NCI-H510A treated with DMSO at 0.1 percent for 48 hours (cell line): ENCODE data around the gene VAX1.

Experiments used
- DNase-seq: peaks from one replicate; lab custom pipeline; 2025; lab: John Stamatoyannopoulos, UW

The VAX1 gene

DNA sequence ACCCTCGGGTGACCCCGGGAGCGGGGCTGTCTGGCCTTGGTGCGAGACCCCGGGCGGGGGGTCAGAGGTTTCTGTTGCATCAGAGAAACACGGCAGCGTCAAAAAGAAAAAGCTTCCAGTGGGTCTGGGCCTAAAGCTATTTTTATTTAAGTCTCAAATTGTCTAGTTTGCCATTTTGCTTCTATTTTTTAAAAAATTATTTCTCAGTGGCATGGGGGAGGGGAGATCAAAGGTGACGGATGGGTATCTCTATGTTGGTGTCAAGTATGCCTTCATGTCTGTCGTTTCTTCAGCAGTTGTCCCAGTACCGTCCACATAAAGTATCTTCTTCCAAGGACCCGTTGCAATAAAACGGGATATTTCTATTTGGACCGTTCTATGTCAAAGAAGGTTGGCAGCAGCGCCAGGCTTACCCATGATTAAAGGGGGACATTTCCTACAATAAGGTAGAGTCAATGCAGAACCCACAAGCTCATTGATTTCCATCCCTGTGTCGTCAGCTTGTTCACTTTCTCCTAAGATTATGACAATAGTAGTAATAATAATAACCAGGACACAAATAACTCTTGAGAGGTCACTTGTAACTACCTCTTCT, 26.0 kb upstream of the VAX1 start:
- no peak for DNase-seq

DNA sequence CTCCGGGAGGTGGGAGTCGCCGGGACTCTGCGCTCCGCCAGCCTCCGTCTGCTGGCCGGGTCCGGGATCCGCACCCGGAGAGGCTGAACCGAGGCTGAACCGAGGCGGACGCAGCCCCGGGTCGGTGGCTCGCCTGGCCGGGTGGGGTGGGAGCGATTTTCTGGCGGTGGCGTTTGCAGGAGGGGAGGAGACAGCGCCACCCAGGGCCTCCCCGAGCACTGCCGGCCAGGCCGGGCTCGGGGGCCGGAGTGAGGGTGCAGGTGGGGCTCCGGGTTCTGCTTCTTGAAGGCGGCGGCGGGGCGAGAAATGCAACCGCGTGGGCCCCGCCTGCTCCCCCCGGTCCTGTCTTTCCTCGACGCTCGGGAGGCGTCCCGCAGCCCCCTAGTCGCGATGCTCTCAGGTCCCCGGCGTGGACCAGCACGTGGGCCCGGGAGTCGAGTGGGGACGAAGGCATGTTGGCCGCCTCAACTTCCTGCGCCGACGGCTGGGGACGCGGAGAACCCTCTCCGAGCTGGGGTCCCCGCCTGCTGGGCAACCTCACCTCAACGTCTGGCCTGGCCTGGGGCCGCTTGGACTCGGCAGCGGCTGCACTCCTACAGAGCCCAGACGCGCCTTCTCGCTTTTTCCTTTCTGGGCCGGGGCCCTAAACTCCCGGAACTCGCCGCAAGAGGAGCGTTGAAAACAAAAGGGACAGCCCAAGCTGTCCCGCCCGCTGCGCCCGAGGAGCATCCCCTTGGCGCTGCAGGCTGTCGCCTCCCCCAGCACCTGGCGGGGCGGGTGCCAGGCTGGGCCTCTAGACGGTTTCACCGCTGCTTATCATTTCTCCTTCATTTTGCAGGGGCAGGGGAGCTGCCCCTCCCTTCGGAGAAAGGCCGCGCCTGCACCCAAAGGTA, 25.2 kb upstream of the VAX1 start:
- DNase-seq = no peak

DNA sequence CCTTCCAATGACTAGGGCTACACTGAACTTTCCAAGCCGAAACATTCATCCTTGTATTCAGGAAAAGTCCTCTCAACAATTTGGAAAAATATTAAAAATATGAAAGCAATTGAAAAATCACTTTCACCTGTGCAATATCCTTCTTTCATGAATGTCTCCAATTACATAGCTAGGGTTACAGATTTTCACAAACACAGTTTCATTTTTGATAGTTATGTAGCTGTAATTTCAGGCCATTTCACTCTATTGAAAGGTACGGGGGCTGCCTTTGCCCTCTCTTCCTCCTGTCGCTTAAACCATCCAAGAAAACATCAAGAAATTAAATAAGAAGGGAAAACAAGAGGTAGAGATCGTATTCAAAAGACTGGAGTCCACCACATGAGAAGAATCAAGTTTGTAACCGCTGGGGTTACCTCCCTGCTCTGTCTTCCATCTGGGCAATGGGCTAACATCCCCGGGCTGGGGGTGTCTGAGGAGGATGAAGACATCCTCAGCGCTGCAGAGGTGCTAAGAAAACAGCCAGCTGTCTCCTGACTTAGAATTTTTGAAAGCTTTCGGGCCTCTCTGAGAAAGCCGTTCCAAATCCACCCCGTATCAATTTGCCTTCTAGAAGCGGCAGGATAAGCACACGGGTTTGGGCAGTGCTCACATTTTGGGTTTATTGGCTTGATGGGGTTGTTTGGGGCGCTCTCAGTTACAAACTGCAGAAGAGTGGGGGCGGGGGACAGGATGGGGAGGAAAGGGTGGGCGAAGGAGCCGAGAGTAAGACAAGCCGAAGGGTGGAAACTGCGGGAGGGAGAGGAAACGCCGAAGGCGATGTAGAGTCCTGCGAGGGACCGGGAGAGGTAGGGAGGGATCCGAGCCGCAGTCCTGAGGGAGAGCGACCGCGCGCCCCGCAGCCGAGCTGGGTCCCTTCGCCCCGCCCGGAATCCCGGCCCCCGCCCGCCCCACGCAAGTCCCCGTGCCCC, 24.3 kb upstream of the VAX1 start:
- no peak for DNase-seq

DNA sequence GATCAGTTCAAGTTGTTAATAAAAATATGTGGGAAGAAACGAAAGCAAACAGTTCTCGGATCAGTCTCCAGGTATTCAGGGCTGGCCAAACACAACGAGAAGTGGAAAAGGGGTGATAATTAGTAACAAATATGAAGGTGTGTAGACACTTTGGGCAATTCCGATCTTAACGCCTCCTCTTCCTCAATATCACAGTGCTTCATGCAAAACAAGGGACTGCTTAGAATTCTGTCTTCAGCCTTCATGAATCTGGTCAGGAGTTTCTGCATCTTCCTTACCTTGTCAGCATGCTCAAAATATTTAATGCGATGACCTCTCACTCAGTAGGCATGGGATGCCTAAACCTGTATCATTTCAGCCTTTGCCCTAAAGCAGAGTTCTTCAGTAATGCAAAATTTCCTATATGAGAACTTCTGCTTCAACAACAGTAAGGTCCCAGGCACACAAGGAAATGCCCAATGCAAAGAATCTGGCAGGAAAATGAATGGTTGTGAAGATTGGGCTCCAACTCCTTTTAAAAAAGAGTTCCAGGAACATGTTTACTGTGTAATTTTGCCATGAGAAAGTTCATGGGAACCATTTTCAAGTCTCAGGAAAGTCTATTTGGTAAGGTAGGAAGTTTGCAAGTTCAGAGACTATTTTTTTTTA, 23.4 kb upstream of the VAX1 start:
- DNase-seq = no peak

DNA sequence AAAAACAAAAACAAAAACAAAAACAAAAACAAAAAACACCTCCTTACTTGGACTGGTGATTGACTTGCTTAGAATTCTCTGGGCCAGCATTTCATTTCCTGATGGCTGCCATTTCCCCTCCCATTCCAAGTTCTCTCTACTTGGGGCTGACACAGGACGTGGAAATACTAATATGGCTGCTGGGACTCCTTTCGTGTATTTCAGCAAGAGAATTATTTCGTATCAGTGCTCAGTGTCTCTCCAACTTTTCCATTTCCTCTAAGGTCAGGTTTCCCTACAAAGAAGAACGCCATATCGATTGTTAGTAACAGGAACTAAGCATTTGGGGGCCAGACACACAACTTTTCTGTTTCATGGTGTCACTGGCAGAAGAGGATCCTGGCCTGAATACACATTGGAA, 22.5 kb upstream of the VAX1 start:
- no peak for DNase-seq

DNA sequence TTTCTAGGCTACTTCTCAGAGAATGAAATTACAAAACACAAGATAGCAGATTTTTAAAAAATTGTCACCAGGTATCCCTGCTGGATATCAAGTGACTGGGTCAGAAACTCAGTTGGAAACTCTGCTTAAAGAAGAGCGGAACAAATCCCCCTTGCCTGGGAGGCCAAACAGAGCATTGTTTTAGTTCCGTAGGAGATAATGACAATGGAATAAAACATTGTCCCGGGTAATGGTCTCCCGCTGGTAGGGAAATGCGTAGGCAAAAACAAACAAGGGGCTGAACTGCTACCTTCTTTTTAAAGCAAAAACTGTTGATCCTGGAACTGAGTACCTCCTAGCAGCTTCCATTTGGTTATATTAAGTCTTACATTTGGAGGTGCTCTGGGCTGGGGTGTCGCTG, 21.3 kb upstream of the VAX1 start:
- no peak for DNase-seq

DNA sequence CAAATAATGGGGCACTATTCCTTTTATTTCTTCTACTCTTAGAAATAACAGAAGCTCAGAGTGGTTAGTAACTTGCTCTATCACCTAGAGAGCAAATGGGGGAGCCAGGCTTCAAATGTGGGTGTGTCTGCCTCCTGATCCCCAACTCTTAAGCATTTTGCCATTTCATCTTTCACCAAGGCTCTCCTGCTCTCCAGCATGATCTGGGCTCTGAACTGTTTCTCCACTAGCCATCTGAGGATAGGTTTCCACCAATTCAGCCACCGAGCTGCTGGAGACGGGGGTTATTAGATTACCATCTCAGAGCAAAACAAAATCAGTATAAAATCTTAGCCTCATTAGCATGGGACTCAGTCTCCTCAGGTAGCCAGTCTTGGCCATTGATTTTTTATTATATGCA, 20.2 kb upstream of the VAX1 start:
- no peak for DNase-seq

DNA sequence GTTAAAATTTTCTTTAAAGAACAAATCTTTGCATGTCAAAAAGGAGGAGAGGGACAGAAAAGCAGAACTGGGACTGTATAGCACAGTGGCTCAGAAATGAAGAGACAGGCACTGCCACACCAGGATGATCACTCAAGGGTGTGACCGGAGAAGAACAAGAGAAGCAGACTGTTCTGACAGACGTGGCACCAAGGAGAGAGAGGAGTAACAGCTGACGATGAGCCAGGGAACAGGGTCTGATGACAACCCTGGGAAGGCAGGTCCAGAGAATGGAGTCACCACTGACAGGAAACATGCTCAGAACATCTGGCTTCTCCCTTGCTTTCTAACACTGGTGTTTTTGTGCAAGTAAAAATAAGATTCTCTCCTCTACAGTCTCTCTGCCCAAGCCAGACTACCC, 14.6 kb upstream of the VAX1 start:
- DNase-seq = no peak

DNA sequence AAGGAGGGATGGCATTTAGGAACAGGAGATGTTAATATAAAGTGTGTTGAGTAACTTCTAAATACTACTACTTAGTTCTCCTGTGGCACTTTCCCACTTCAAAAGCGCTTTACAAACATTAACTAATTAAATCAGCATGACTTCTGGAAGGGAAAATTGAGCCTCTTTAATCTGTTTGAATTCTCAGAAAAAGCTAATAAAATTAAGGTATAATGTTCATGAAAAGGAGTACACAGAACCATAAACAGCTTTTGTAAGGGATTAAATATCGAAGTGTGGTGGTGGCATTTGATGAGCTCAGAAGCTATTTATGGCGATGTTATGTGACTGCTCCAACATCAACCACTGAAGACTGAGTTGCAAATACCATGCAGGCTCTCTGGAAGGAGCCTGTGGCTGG, 10.2 kb upstream of the VAX1 start:
- DNase-seq = no peak

DNA sequence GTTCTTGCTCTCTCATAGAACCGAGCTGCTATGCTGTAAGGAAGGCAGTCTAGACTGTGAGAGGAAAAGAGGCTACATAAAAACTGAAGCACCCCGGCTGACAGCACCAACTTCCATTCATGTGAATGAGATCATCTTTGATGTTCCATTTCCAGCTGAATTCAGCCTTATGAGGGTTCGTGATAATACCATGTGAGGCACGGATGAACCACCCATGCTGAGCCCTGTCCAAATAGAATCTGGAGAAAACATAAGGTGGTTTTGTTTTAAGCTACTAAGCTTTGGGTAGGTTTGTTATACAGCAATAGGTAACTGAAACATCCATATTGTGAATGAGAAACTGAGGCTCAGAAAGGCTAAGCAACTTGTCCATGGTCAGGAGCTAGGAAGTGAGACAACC, 6.9 kb upstream of the VAX1 start:
- no peak for DNase-seq

DNA sequence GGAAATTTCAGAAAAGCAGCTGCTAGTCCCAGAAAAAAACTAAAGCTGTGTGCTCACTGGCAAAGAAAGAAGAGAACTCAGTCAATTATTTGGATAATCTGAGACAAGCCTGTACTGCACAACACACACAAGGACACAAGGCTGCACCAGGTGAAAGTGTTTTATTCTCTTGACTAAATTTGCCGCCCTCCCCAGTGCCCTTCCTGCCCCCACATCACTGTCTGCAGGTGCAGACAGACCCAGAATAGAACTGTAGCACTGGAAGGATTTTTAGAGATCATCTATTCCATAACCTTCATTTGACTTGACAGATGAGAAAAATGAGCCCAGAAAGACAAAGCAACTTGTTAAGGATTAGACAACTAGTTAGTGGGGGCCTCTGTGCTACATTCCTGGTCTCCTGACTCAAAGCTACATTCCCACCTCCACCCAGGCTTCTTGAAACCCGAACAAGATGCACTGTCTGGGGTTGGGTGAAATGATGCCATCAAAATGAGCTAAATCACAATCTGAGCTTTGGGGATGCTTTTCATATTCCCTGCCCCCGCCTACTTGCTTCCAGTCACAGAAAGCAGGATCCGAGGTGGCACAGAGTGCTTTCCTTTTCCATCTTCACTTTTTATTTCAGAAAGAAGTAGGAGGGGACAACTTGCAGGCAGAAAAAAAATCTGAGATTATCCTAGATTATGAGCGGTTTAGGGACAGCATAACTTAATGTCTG, 5.2 kb upstream of the VAX1 start:
- DNase-seq = no peak

DNA sequence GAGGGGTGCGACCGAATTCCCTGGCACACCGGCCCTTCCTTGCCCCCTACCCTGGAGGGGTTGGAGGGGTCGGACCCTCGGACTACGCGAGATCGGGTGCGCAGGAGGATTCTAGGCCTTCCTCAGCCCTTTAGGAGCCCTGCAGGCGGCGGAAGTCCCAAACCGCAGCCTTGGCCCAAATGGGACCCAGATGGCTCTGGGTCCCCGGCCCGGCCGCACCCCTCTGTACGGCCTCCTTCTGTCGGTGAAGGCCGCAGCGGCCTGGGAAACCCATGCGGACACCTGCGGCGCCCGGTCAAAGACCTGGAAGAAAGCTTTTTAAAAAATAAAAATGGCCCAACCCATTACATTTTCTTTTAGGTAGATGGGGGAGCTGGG, 2.4 kb upstream of the VAX1 start:
- DNase-seq = no peak

DNA sequence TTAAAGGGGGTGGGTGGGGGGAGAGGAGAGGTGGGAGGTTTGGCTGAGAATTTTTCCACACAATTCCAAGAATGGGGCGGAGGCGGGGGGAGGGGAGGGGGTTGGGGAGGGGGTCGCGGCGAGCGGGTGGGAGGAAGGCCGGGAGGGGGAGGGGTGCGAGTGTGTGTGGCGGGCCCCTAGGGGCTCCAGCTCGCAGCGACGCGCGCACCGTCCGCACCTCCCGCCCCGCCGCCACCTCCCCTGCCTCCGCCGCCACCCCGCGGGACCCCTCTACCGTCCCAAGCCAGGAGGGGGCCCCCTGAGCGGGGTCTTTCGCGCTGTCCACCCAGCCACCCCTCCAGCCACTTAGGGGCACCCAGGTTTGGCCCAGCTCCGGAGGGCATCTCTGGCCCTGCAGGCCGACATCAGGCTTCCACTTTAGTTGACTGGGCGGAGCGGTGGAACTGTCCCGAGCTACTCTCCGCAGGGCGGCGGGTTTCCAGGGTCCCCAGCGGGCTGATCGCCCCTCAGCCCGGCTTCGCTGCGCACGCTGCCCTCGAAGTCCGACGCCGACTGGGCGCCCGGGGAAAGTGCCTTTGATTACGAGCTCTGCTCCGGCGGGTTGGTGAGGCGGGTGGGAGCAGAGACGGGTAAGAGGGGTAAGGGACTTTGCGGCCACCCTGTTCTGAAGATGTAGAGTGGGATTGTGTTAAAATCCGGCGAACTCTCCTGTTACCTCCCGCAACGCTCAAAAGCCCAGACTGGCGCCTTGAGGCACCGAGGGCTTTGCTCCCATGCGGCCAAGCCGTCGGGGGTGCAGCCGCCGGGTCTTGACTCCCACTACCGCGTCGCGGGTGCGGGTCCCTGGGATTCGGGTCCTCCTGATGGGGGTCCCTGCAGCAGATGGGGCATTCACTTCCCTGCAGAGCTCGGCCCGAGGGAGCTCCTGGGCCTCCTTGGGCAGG, 1.8 kb upstream of the VAX1 start:
- no peak for DNase-seq

DNA sequence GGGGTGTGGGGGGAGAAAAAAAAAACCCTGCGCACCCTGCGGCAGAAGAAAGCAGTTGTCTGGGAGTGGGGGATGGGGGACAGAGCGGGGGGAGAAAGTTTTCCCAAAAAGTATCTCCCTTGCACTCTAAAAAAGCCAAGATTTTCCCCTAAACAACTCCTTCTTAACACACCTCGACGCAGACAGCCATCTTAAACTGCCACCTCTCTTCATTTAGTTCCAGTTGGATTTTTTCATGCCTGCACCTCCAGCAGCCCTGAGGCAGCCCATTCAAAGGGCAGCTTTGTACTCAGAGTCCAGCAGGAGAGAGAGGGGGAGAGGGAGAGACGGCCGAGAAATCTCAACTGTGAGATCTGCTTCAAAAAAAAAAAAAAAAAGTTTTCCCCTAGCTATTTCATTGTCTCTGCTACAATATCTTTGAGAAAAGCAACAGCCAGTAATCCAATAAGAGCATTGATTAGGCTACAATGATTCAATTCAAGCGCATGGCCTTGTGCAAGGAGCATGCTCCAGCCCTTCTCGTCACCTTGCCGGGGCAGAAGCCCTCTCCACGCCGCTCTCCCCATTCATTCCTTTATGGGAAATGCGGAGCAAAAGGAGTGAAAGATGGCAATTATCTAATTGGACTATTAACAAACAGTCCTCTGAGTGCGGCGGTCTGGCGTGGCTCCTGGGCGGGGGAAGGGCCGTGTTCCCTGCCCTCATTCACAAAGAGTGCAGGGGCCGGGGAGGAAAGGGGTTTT, 939 bp upstream of the VAX1 start:
- no peak for DNase-seq

DNA sequence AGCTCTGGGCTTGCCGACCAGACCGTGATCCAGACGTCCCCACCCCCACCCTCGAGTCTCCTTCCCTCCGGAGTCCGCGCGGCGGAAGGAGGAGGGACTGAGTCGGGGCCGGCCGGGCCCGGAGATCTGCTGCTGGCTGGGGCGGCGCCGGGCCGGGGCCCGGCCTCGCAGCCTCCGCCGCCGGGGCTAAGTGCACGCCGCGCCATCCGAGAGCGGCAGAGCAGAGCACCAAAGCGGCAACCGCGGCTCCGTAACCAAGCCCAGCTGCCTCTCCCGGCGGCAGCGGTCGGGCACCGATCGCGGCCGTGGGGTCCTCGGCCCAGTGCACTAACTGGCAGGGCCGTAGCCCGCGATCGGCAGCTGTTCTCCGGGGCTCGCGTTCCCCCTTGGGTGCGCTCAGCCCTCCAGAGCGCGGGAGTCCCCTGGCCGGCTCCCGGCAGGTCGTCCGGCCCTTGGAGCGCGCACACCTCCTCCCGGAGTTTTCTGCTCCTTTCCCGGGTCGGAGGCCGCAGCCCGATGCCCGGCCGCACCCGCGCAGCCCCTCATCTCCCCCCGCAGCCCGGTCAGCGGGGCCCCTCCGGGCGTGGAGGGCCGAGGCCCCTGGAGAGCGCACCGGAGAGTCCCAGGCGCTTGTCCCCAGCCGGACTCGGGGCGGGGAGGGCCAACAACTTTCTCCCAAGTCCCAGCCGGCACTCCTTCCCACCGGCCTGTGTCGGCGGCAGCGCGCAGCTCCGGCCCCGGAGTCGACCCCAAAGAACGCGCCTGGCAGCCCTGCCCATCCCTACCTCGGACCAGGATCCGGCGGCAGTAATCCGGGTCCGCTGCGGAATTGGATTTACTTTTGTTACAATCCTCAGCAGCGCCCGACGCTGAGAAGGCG, 799 bp downstream of the VAX1 start:
- DNase-seq = no peak

DNA sequence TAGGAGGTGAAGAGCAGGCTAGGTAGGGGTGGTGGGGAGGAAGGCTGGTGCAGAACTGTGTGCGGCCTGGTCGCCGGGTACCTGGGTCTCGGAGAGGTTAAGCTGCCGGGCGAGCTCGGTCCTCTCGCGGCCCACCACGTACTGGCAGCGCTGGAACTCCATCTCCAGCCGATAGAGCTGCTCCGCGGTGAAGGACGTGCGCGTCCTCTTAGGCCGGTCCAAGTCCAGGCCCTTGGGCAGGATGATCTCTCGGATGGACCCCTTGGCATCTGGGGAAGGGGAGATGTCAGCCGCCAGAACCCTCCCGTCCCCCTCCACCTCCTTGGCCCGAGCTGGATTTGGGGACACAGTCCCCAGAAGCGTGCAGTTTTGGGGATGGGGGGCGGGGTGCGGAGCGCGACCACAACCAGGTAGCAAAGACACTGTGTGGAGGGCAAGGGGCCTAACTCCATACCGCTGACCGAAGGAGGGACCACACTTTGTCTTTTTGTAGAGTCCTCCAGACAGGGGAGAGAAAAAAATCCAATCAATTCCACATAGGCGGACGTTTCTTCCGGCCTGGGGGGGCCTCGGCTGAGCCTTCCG, 1.6 kb downstream of the VAX1 start:
- no peak for DNase-seq

DNA sequence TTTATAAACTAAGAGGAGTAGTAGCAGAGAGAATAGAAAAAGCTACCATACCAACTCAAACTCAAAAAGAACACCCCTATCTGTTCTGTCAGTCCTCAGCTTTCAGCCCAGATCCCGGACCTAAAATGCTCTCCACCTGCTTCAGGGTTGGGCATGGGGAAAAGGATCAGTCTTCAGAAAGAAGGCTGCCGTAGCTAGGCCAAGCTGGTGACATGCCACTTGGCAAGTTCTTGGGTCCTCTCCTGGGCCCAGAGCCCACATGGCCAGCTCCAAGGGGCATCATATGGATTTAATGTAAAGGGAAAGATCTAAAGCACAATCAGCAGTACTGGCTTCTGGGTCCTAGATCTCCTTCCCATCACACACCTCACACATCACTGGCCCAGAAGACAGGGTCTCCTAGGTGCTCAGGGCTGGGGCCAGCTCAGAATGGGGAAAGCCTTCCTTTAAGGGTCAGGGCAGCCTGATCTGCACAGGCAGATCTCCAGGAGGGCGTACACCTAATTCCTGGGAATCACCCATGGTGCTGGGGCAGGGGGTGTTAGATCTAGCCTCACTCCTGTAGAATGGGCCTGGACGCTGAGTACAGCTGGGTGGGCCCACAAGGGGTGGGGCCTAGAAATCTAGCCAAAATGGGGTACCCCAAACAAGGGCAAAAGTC, 2.5 kb downstream of the VAX1 start:
- DNase-seq = no peak

DNA sequence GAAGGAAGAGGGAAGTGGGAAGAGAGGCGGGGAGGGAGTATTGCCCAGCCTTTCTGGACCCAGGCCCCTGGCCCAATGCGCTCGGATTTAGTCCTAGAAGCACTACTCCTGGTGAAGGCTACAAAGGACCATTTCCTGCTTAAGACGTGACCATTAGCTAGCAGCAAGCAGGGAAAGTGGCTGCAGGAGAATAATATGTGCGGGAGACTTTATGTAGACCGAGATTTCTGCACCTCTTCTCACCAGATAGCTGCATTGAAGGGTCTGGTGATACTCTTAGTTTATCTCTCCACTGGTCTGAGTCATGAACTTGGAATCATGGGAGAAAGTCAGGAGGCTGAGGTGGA, 3.1 kb downstream of the VAX1 start:
- DNase-seq = no peak
